GM21529 (cell line): ENCODE data around the gene AGTR1.
"Not testable (repeated sequence)": the region's sequence is repeated elsewhere in the genome, so short reads cannot be mapped to it uniquely, and the experiment has no call there.

Experiments
- ATAC-seq: cut with Tn5 transposase; IDR thresholded peaks from one replicate; pipeline ENCODE4 v1.9.1; 2021; ENCODE audit not compliant: unreplicated experiment

Gene AGTR1

GRCh38 chr3:148757238-148758215, 59.8 kb downstream of the AGTR1 start:
- ATAC-seq, result no peak

GRCh38 chr3:148758303-148758884, 60.7 kb downstream of the AGTR1 start:
- no peak for ATAC-seq

- ATAC-seq, result no peak
Observed at GRCh38 chr3:148759430-148759829, 61.7 kb downstream of the AGTR1 start.

GRCh38 chr3:148763156-148763680, 65.5 kb downstream of the AGTR1 start:
- no peak for ATAC-seq

- ATAC-seq, result no peak
Observed at GRCh38 chr3:148763986-148764935, 66.6 kb downstream of the AGTR1 start.

- no peak for ATAC-seq
Observed at GRCh38 chr3:148772361-148772760, 74.7 kb downstream of the AGTR1 start.

- ATAC-seq, result no peak
Observed at GRCh38 chr3:148772835-148773234, 75.1 kb downstream of the AGTR1 start.

GRCh38 chr3:148773805-148774204, 76.1 kb downstream of the AGTR1 start:
- no peak for ATAC-seq

GRCh38 chr3:148778926-148779325, 81.2 kb downstream of the AGTR1 start:
- ATAC-seq, result no peak

GRCh38 chr3:148785026-148785425, 87.3 kb downstream of the AGTR1 start:
- not testable (repeated sequence) for ATAC-seq

GRCh38 chr3:148786159-148786558, 88.5 kb downstream of the AGTR1 start:
- not testable (repeated sequence) for ATAC-seq

- ATAC-seq, result no peak
Observed at GRCh38 chr3:148789146-148789545, 91.4 kb downstream of the AGTR1 start.

- ATAC-seq, result no peak
Observed at GRCh38 chr3:148789906-148790305, 92.2 kb downstream of the AGTR1 start.

- ATAC-seq, result no peak
Observed at GRCh38 chr3:148790370-148790769, 92.7 kb downstream of the AGTR1 start.

GRCh38 chr3:148790851-148791735, 93.4 kb downstream of the AGTR1 start:
- no peak for ATAC-seq

- no peak for ATAC-seq
Observed at GRCh38 chr3:148791920-148792319, 94.2 kb downstream of the AGTR1 start.

GRCh38 chr3:148792516-148792915, 94.8 kb downstream of the AGTR1 start:
- no peak for ATAC-seq
